ENCODE measurements around the gene RNF214. TPM values are rescaled to one million over a fixed set of nuclear protein-coding genes. Genes with fewer than 3 reads are reported as not detected.

Gene RNF214
- total RNA-seq, 2 donors from 2014 or later = 14.6 to 21.8 TPM

DNA sequence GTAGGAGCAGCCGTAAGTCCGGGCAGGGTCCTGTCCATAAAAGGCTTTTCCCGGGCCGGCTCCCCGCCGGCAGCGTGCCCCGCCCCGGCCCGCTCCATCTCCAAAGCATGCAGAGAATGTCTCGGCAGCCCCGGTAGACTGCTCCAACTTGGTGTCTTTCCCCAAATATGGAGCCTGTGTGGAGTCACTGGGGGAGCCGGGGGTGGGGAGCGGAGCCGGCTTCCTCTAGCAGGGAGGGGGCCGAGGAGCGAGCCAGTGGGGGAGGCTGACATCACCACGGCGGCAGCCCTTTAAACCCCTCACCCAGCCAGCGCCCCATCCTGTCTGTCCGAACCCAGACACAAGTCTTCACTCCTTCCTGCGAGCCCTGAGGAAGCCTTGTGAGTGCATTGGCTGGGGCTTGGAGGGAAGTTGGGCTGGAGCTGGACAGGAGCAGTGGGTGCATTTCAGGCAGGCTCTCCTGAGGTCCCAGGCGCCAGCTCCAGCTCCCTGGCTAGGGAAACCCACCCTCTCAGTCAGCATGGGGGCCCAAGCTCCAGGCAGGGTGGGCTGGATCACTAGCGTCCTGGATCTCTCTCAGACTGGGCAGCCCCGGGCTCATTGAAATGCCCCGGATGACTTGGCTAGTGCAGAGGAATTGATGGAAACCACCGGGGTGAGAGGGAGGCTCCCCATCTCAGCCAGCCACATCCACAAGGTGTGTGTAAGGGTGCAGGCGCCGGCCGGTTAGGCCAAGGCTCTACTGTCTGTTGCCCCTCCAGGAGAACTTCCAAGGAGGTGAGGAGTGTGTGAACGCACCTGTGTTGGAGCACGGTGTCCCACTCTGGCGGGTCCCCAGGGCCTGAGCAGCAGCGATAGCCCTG is 33.2 kb upstream of the RNF214 start, which contains the start of gene TAGLN:
Gene TAGLN, plus strand, starts transcription at position 318 of the 863 bp plus-strand sequence. CDS start 3,644 bp downstream, outside the sequence.
- no peaks in the 10 kb centered on the region for H3K9me3 ChIP-seq
- H3K4me3 ChIP-seq = peak within 1 kb of the TSS; percentile 81
- peaks cover 0 to 30% of the 10 kb centered on the region in 2 donors for H3K4me1 ChIP-seq (ENCODE audit: control insufficient read depth in 1 of 2, low read depth in 2 of 2)
- ATAC-seq (ENCODE audit: insufficient number of reproducible peaks, low FRiP score, low read depth) (peak; percentile 85), DNase-seq (ENCODE audit: low spot score) (peak; percentile 85)
- peaks cover 37% of the 10 kb centered on the region for H3K36me3 ChIP-seq
- TF ChIP-seq, protein P1, sequence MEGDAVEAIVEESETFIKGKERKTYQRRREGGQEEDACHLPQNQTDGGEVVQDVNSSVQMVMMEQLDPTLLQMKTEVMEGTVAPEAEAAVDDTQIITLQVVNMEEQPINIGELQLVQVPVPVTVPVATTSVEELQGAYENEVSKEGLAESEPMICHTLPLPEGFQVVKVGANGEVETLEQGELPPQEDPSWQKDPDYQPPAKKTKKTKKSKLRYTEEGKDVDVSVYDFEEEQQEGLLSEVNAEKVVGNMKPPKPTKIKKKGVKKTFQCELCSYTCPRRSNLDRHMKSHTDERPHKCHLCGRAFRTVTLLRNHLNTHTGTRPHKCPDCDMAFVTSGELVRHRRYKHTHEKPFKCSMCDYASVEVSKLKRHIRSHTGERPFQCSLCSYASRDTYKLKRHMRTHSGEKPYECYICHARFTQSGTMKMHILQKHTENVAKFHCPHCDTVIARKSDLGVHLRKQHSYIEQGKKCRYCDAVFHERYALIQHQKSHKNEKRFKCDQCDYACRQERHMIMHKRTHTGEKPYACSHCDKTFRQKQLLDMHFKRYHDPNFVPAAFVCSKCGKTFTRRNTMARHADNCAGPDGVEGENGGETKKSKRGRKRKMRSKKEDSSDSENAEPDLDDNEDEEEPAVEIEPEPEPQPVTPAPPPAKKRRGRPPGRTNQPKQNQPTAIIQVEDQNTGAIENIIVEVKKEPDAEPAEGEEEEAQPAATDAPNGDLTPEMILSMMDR (IDR thresholded peaks at IDR 0.05) = no peak
- H3K27me3 ChIP-seq (replicated peaks; ENCODE audit: insufficient read depth) = no peaks in the 10 kb centered on the region
- peak within 1 kb of the TSS; percentile 99 for H3K27ac ChIP-seq

DNA sequence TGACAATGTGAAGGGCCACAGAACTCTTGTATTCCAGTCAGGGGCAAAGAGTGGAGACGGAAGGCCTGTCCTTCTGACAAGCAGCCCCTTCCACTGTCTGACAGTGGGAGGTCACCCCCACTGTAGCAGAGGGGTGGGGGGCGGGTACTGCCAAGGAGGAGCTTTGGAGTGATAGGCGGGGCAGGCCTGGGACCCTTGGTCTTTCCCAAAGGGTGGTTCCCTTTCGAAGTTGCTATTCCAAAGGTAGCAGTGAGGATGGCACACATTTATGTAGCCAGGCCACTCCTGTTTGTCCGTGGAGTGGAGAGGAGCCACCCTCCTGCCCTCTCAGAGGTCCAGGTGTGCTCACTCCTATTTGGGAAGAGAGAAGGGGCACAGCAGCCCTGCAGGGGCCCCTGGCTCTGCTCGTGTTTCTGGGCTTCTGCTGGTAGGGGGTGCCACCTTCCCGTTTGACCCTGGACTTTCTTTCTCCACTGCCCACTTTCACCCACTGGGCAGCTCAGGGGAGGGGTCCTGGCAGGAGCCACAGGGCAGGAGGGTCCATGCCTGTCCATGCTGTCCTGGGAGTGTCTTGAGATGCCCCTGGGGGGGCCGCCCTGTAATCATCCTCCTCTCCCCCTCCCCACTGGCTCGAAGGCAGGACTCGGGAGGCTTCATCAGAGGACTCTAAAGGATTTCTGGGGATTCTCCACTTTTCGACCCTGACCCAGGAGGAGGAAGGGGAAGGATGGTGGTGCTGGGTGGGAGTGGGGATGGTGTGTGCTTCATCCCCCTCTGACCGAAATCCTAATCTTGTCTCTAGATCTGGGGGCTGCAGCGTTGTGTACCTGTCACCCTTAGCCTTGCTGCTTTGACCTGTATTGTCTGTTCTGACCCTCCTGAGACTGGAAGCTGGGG is 32.3 kb upstream of the RNF214 start:
- H3K27ac ChIP-seq = peak overlapping the region; percentile 99
- ATAC-seq (ENCODE audit: insufficient number of reproducible peaks, low FRiP score, low read depth) (no peak), DNase-seq (ENCODE audit: low spot score) (no peak)

DNA sequence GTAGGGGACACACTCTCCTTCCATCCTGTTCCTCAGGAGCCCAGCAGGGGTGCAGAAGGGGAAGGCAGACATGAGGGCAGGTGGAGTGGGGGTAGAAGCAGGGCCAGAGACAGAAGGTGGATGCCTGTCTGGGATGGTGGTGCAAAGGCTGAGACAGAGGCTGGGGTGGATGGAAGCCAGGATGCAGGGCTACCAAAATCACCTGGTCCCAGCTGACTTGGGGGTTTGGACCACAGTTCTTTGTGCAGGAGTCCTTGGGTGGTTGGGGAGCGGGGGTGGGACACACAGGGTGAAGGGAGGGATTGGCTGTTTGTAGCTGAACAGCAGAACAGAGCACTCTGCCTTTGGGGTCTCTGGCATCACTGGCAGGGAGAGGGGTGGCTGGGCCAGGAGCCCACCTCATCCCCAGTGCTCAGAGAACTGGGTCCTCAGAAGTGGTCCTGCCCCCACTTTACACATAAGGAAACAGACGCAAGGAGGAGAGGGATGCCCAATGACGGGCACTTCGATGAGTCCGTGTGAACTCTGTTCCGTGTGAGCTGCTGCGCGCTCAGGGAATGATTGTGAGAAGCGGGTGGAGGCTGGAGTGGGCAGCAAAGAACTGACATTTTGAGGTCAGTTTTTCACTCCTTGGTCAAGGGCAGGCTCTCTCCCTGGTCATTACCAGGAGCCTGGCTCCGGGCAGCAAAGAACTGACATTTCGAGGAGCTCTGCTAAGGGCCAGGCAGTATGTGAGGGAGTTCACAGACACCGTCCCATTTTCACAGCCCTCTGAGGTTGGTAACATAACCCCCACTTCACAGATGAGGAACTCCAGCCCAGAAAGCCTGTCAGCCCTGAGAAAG is 31.4 kb upstream of the RNF214 start:
- H3K4me1 ChIP-seq (ENCODE audit: control insufficient read depth in 1 of 2, low read depth in 2 of 2) = peaks cover 5 to 47% of the 10 kb centered on the region in 2 donors
- TF ChIP-seq, protein P1 (IDR thresholded peaks at IDR 0.05) = no peak
- H3K9me3 ChIP-seq = no peaks in the 10 kb centered on the region
- H3K27me3 ChIP-seq (replicated peaks; ENCODE audit: insufficient read depth) = no peaks in the 10 kb centered on the region
- peak overlapping the region; percentile 81 for H3K4me3 ChIP-seq
- ATAC-seq (ENCODE audit: insufficient number of reproducible peaks, low FRiP score, low read depth) (no peak), DNase-seq (ENCODE audit: low spot score) (no peak)
- peaks cover 47% of the 10 kb centered on the region for H3K36me3 ChIP-seq
- H3K27ac ChIP-seq = peak overlapping the region; percentile 99

More for the DNA sequence above, 32.3 kb upstream of the RNF214 start:
- Histone ChIP-seq H3K9me3 (no peaks in the 10 kb centered on the region), H3K36me3 (peaks cover 46% of the 10 kb centered on the region), H3K27me3 (replicated peaks; ENCODE audit: insufficient read depth) (no peaks in the 10 kb centered on the region), H3K4me1 (ENCODE audit: control insufficient read depth in 1 of 2, low read depth in 2 of 2) (peaks cover 3 to 39% of the 10 kb centered on the region in 2 donors), H3K4me3 (peak overlapping the region; percentile 81)
- TF ChIP-seq, protein P1 (IDR thresholded peaks at IDR 0.05) = no peak

DNA sequence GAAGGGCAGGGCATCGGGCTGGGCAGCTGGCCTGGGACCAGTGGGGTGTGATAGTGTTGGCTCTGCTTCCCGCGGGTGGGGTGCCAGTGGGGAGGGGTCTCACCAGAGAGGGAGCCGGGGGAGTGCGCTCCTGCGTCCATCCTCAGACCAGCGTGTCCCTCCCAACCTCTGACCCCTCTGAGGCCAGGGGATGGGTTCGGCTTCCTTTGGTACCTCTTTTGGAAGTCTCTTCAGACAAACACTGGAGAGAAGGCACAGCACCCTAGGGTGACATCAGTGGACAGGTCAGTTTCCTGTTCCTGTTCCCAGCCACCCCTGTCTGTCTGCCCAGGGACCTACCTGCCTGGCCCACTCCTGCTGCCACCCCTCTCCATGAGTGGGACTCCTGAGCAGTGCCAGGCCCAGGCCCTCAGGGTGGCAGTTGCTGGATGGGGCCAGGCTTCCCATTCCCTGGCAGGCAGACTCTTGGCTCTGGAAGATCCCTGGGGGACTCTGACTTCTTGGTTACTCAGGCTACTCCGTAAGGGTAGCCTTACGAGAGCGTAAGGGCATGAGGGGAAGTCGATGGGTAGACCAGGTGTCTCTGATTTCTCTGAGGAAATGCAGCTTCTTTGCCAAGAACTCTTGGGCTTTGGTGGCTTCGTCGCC is 30.7 kb upstream of the RNF214 start:
- DNase-seq (ENCODE audit: low spot score) = no peak
- no peak for ATAC-seq (ENCODE audit: insufficient number of reproducible peaks, low FRiP score, low read depth)
- H3K27me3 ChIP-seq (replicated peaks; ENCODE audit: insufficient read depth) = no peaks in the 10 kb centered on the region
- no peaks in the 10 kb centered on the region for H3K9me3 ChIP-seq
- H3K36me3 ChIP-seq = peaks cover 50% of the 10 kb centered on the region
- peak overlapping the region; percentile 81 for H3K4me3 ChIP-seq
- peak overlapping the region; percentile 99 for H3K27ac ChIP-seq
- peaks cover 5 to 49% of the 10 kb centered on the region in 2 donors for H3K4me1 ChIP-seq (ENCODE audit: control insufficient read depth in 1 of 2, low read depth in 2 of 2)
- TF ChIP-seq, protein P1 (IDR thresholded peaks at IDR 0.05) = no peak
